DND-41 (cell line): Measurements from ENCODE around the gene SLC6A15.
A peak's percentile ranks its signal among the peaks of the same experiment; 100 is the strongest.

ENCODE experiments used
- ATAC-seq: fragments of 200-7000 bp; cut with Tn5 transposase; 3 replicates; pipeline ENCODE4 v1.9.1; 2021; ENCODE audit warnings: low read depth; ENCODE audit not compliant: insufficient read depth
- DNase-seq: peaks from one replicate; pipeline ENCODE4 v3.0.0-alpha.2; 2020
- H2AFZ ChIP-seq: 2 replicates; pipeline ENCODE4 v1.6.0; 2012; ENCODE audit warnings: low read depth, low read length
- H3K27ac ChIP-seq: 2 replicates; pipeline ENCODE4 v1.5.1; 2012; ENCODE audit warnings: low read length, inconsistent platforms
- H3K27me3 ChIP-seq: fragments of 200-600 bp; sonication (generic); 2 replicates; pipeline ENCODE4 v1.6.0; 2012; ENCODE audit warnings: low read length, mild to moderate bottlenecking, inconsistent platforms; ENCODE audit not compliant: insufficient read depth, poor library complexity
- H3K36me3 ChIP-seq: 2 replicates; pipeline ENCODE4 v1.5.1; 2012; ENCODE audit warnings: low read length, inconsistent platforms; ENCODE audit not compliant: insufficient read depth
- H3K4me1 ChIP-seq: 2 replicates; pipeline ENCODE4 v1.5.1; 2012; ENCODE audit warnings: mild to moderate bottlenecking, low read length; ENCODE audit not compliant: insufficient read depth
- H3K4me2 ChIP-seq: 2 replicates; pipeline ENCODE4 v1.6.0; 2012; ENCODE audit warnings: mild to moderate bottlenecking, moderate library complexity, low read length, inconsistent platforms; ENCODE audit not compliant: insufficient read depth
- H3K4me3 ChIP-seq, 2 experiments: fragments of 200-600 bp in 1 of 2; shearing (Covaris generic) in 1 of 2; 2 replicates each; pipeline ENCODE4 v1.5.1; 2012 to 2016; ENCODE audit warnings: inconsistent platforms in 2 of 2, low read length in 2 of 2, mild to moderate bottlenecking in 2 of 2, low read depth in 1 of 2, moderate library complexity in 1 of 2
- H3K79me2 ChIP-seq: 2 replicates; pipeline ENCODE4 v1.6.0; 2012; ENCODE audit warnings: low read length, inconsistent platforms; ENCODE audit not compliant: insufficient read depth
- H3K9ac ChIP-seq: 2 replicates; pipeline ENCODE4 v1.6.0; 2012; ENCODE audit warnings: low read depth, mild to moderate bottlenecking, inconsistent platforms, low read length, moderate library complexity
- H3K9me3 ChIP-seq: 2 replicates; pipeline ENCODE4 v1.5.1; 2012; ENCODE audit warnings: low read length, moderate library complexity, mild to moderate bottlenecking, inconsistent platforms; ENCODE audit not compliant: insufficient read depth, severe bottlenecking
- H4K20me1 ChIP-seq: 2 replicates; pipeline ENCODE4 v1.6.0; 2012; ENCODE audit warnings: low read length; ENCODE audit not compliant: insufficient read depth
- EZH2 ChIP-seq: IDR thresholded peaks from 3 replicates; pipeline ENCODE4 v1.6.1; 2012; ENCODE audit warnings: borderline replicate concordance, low read depth, mild to moderate bottlenecking, moderate library complexity, low read length, inconsistent platforms; ENCODE audit not compliant: severe bottlenecking
- TF ChIP-seq, protein P1 (sequence below): IDR thresholded peaks from 2 replicates; pipeline ENCODE4 v1.5.1; 2012; ENCODE audit warnings: borderline replicate concordance, low read length, moderate library complexity, mild to moderate bottlenecking; ENCODE audit not compliant: poor library complexity, severe bottlenecking; ENCODE audit errors: extremely low read depth

SLC6A15 gene

DNA sequence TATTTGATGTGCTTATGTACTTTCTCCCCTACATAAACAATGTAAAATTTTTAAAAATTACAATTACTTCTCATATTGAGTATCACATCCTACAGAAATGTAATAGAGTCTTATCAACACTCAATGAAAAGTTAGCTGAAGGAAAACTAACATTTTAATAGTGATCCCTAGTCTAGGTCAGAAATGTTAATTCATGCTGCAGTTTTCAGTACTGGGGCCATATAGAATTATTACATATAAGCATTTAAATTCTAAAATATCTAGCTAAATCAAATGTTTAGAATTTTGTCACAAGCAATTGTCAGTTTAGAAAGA lies 37.8 kb downstream of the SLC6A15 start:
- TF ChIP-seq, protein P1, sequence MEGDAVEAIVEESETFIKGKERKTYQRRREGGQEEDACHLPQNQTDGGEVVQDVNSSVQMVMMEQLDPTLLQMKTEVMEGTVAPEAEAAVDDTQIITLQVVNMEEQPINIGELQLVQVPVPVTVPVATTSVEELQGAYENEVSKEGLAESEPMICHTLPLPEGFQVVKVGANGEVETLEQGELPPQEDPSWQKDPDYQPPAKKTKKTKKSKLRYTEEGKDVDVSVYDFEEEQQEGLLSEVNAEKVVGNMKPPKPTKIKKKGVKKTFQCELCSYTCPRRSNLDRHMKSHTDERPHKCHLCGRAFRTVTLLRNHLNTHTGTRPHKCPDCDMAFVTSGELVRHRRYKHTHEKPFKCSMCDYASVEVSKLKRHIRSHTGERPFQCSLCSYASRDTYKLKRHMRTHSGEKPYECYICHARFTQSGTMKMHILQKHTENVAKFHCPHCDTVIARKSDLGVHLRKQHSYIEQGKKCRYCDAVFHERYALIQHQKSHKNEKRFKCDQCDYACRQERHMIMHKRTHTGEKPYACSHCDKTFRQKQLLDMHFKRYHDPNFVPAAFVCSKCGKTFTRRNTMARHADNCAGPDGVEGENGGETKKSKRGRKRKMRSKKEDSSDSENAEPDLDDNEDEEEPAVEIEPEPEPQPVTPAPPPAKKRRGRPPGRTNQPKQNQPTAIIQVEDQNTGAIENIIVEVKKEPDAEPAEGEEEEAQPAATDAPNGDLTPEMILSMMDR = no peak
- no peak for TF ChIP-seq EZH2

GRCh38 chr12:84874125-84874824 lies 38.3 kb downstream of the SLC6A15 start:
- H3K4me2 ChIP-seq = no peak overlapping the region
- no peaks in the 10 kb centered on the region for H3K27me3 ChIP-seq
- no peaks in the 10 kb centered on the region for H3K4me1 ChIP-seq
- no peak for DNase-seq
- no peaks in the 10 kb centered on the region for H4K20me1 ChIP-seq
- H3K9me3 ChIP-seq = no peaks in the 10 kb centered on the region
- TF ChIP-seq, protein P1 = peak; percentile 82
- no peak for TF ChIP-seq EZH2
- no peaks in the 10 kb centered on the region for H3K36me3 ChIP-seq
- no peak overlapping the region for H3K4me3 ChIP-seq
- no peaks in the 10 kb centered on the region for H3K79me2 ChIP-seq
- H3K27ac ChIP-seq = no peak overlapping the region
- no peak overlapping the region for H3K9ac ChIP-seq
- ATAC-seq = peak; percentile 80
- no peak overlapping the region for H2AFZ ChIP-seq

More for the DNA sequence above, 37.8 kb downstream of the SLC6A15 start:
- H3K27ac ChIP-seq = no peak overlapping the region
- H3K9ac ChIP-seq = no peak overlapping the region
- no peak overlapping the region for H2AFZ ChIP-seq
- ATAC-seq = no peak
- no peak for DNase-seq
- no peaks in the 10 kb centered on the region for H3K9me3 ChIP-seq
- no peaks in the 10 kb centered on the region for H3K36me3 ChIP-seq
- no peak overlapping the region for H3K4me2 ChIP-seq
- no peaks in the 10 kb centered on the region for H3K79me2 ChIP-seq
- no peaks in the 10 kb centered on the region for H3K4me1 ChIP-seq
- no peaks in the 10 kb centered on the region for H4K20me1 ChIP-seq
- no peaks in the 10 kb centered on the region for H3K27me3 ChIP-seq
- no peak overlapping the region for H3K4me3 ChIP-seq

- no peaks in the 10 kb centered on the region for H3K36me3 ChIP-seq
- no peak overlapping the region for H3K4me2 ChIP-seq
- DNase-seq (no peak), ATAC-seq (no peak)
- H3K27me3 ChIP-seq = no peaks in the 10 kb centered on the region
- H3K4me1 ChIP-seq = no peaks in the 10 kb centered on the region
- TF ChIP-seq EZH2 = no peak
- TF ChIP-seq, protein P1 = no peak
- no peaks in the 10 kb centered on the region for H4K20me1 ChIP-seq
- H3K9ac ChIP-seq = no peak overlapping the region
- no peak overlapping the region for H3K4me3 ChIP-seq
- no peaks in the 10 kb centered on the region for H3K9me3 ChIP-seq
- no peaks in the 10 kb centered on the region for H3K79me2 ChIP-seq
- H3K27ac ChIP-seq = no peak overlapping the region
- no peak overlapping the region for H2AFZ ChIP-seq
These were observed 50.4 kb downstream of the SLC6A15 start for GRCh38 chr12:84862186-84862585.
